HG03039 (cell line): ENCODE results near the gene PGK1.

Experiments used
- ATAC-seq: cut with Tn5 transposase; IDR thresholded peaks from one replicate; pipeline ENCODE4 v1.9.1; 2021; ENCODE audit warnings: mild to moderate bottlenecking, moderate library complexity; ENCODE audit not compliant: unreplicated experiment

The PGK1 gene

DNA sequence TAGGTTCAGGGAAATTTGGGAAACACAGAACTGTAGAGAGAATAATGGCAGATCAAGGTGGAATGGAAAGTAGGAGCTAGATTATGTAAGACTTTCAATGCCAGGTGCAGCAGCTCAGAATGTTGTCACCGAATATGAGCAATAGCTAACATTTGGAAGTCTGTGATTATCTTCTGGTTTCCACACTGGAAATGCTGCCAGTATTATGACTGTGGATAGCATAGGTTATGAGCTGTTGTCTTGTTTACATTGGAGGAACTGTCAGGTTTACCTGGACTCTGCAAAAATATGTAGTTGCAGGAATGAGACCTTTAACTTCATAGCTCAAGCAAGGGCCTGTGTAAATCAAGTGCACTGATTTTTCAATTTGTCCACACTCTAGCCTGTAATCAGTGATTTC, 61.4 kb downstream of the PGK1 start:
- ATAC-seq, result no peak

DNA sequence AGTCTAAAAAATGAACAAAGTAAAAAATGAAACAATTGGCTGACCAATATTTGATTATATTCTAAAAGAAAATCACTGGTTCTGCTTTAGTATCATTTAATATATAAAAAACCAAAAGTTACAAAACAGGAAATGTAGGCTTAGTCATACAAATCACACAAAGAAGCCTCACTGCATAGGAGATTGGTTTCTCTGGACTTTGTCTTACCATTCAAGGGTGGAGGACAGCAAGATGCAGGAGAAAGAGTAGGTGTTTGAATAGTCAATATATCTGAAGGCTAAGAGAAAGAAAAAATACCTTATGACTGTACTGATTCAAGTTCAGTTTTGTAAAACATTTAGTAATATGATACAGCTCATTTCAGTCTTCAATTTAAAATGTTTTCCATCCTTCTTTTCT, 64.0 kb downstream of the PGK1 start:
- ATAC-seq, result no peak
